ENCODE results near the gene TTC7B.

TTC7B gene

DNA sequence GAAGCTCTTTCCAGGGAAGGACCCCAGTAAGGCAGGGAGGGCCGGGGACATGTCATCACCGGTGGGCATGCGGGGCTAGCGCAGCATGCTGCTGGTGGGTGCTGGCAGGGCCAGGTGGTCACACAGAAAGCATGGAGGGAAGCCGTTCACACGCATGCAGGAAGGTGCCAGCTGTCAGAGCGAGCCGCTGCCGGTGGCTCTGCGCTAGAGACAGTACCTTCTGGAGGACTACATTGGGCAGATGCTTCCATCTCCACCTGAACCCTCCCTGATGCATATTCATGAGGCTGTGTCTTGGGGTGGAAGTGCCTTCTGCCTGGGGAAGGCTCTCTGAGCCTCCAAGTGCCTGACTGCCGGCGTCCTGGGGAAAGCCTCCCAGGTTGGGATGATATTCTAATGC, 215.6 kb downstream of the TTC7B start:
- DNase-seq (ENCODE audit: low read depth, low spot score): no peak

DNA sequence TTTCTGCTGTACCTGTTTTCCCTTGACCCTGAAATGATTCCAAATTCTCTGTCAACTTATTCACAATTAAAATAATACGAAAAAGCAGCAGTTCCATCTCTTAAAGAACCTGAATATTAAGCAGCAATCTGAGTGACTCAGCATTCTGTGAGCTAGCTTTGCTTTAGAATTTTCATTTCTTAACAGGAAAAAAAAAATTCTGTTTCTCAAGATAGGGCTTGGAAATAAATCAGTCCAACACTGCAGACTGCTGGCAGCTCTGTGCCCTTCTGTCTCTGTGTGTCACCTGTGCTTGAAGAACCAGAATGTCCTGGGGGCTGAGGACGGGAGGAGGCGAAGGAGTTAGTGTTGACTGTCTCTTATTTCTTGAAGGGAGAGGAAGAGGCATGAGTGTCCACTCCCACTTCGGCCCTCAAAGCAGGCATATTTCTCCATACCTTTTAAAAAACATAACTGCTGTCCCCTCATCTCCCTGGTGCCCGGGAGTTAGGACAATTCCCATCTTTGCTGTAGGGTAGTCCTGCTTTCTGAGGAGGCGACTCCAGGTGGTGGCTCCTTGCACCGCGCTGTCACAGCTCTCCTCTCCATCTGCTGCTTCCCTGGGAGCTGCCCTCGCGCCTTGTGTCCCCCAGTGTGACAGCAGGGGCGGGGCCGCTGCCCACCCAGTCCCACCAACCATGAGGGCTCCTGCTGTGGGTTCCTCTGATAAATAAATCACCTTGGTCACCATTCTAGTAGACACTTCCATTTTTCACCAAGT, 216.3 kb downstream of the TTC7B start:
- DNase-seq (ENCODE audit: low read depth, low spot score): no peak

DNA sequence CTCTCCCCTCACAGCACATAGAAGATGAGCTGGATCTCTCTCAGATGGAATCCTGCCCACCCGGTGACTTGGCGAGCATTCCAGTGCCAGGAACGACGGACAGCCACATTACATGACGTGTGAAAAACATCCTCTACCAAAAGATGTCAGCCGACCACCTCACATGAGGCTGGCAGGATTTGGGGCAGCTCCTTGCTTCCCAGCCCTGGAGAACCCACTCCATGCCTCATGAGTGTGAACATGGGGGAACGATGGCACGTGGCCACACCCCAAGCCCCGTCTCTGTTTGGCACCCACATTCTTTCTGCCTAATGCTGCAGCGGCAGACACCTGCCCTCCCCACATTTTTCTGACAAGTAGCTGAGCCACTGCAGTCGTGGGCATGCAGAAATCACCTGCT, 216.9 kb downstream of the TTC7B start:
- DNase-seq (ENCODE audit: low read depth, low spot score): no peak

DNA sequence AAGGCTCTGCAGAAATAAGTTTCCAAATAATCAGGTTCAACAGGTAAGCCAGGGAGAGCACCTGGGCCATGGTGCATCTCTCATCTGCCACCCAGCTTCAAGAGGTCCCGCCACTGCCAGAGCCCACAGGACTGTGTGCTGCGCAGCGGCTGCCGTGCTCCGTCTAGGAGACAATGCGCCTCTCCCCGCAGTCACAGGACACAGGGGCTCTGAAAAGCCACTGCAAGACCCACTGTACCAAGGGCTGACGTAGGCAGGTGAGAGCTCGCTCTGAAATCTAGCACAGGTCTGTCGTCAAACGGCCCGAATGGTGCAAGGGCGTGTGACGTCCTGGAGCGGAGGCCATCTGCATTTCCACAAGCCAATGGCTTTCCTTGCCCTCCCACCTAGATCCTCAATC, 218.3 kb downstream of the TTC7B start:
- no peak for DNase-seq (ENCODE audit: low read depth, low spot score)

DNA sequence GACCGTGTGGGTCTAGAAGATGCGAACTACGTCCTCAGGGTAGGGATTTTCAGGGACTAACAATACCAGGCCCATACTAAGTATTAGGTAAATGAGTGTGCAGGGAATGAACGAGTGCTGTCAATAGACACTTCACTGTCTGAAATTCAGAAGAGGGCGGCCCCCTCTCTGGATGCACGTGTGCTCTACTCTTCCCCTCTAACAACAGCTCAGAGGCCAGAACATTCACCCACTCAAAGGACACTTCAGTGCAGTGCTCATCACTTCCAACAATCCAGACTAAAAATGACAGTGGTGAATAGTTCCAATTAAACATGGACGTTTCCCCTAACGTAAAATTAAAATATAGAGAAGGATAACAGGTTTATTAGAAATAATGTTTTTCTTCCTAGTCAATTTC, 219.5 kb downstream of the TTC7B start:
- no peak for DNase-seq (ENCODE audit: low read depth, low spot score)

DNA sequence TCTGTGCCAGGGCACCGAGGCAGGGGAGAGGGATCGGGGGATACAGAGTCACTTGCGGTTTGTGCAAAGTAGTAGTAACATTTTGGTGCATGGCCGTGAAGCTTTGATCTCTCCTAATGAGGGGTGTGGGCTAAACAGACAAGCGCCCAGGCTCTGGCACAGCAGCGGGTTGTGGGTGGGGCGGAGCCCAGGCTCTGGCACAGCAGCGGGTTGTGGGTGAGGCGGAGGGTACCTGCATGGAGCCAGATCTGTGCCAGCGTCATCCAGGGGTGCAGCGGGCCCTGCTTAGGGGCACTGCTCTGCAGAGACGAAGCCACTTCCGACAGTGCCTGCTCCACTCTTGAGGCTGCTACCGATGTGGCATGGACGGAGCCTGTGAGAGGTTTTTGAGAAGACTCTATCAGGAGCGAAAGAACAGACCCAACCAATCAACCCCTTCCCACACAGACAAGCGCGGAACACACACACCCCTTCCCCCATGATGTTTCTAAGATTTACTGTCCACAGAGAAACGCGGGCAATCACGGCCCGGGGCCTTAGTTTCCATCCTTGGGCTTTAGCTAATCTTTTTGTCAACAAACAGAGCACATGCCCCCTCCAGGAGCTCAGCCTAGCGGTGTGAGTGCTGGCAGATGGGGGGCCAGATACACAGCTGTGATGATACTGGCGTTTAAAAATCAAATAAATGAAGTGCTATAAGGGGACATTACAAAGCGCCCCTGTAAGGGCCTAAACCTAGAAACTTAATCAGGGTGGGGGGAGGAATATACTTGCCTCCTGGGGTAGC, 222.8 kb downstream of the TTC7B start:
- no peak for DNase-seq (ENCODE audit: low read depth, low spot score)

DNA sequence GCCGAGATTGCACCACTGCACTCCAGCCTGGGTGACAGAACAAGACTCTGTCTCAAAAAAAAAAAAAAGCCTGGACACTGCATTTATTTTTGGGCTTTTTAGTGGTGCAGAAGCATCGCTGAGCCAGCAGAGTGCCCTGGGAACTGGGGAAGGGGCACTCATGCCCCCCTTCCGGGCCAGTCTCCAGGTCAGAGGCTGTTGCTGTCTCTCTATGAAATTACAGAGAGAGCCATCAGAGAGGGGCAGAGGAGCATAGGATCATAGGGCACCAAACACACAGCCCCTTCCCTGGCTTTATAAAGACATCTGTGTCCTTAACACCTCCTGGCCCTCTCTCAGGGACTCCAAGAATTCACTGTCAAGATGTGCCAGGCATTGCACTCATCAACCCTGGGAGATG, 223.6 kb downstream of the TTC7B start:
- no peak for DNase-seq (ENCODE audit: low read depth, low spot score)

DNA sequence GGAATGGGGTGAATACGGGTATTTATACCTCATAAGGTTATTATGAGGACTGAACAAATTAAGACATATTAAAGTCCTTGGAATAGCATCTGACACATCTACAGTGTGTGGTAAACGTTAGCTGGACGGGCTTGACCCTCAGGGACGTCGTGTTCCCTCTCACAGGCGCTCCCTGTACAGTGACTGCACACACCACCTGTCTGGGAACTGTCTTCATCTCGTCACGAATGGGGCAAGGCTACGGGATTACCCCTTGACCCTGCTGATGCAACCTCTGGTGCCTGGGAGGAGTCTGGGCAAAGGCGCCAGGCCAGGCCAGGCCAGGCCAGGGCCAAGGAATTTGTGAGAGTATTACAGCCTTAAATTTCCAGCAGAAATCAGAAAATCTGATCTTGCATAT, 228.3 kb downstream of the TTC7B start:
- no peak for DNase-seq (ENCODE audit: low read depth, low spot score)

DNA sequence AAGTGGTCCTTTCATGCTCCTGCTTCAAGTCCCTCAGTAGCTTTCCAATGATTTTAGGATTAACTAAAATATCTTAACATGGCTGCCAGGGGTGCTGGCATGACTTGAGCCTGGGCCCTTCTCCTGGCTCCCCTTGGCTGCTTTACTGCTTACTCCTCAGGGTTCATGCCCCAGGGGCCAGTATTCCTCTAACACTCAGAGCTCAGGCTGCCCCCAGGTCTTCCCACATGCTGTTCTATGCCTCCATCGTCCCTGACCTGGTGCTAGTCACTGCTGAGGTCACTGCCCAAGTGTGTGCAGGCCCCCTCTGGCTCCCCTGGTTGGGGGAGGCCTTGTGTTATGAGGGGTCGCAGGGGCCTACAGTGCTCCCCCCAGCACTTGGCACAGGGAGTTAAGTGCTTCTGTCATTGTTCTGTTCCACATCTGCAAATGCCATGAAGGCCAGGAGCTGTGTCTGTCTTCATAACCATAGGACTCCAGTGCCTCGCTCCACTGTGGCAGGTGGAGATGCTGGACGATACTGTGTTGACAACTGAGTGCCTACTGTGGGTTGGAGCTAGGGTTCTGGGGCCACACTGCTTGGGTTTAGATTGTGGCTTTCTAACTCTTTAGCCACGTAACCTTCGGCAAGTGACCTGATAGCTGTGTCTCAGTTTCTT, 228.8 kb downstream of the TTC7B start:
- no peak for DNase-seq (ENCODE audit: low read depth, low spot score)

DNA sequence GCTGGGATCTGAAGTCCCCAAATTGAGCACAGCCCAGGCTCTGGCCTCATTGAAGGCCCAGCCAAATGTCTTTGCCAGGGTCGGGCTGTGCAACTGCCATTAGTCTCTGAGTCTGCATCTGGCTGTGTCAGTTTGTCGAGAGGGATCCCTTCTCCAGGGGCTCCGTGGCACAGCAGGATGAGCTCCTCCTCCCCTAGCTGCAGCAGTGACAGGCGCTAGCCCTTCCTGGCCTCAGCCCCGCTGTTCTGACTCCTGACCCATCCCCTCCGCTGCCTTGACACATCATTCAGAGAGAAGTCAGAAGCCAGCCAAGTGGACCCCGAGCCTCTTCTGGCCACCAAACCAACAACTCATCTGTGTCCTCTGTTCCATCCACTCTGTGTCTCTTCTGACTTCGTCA, 231.1 kb downstream of the TTC7B start:
- DNase-seq (ENCODE audit: low read depth, low spot score): no peak

DNA sequence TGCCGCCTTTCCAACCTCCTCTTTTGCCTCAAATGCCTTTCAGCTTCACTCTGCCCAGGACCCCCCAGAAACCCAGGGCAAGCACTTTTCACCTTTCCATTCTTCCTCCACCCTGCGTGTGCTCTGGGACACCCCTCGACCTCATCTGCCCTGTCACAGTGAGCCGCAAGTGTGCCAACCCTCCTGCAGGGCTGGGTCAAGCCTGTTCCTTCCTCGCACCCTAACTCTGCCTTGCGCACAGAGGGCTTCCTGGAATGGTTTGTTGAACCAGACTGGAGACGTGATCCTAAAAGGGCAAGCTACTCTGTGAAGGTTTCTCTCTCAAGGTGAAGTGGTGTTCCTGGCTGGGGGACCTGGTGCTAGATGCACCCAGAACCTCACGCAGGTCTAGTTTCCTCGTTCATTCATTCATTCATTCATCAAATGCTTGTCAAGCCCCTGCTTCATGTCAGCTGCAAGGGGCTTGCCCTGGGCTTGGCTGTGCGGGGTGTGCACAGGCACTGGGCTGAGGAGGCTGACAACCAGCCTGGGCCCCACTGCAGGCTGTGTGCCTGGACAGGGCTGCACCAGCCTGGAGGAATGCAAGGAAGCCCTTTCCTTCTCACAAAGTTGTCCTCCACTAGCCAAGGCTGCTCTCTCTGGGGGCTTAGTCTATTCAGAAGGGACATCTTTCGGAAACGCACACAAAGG, 232.2 kb downstream of the TTC7B start:
- DNase-seq (ENCODE audit: low read depth, low spot score): no peak

DNA sequence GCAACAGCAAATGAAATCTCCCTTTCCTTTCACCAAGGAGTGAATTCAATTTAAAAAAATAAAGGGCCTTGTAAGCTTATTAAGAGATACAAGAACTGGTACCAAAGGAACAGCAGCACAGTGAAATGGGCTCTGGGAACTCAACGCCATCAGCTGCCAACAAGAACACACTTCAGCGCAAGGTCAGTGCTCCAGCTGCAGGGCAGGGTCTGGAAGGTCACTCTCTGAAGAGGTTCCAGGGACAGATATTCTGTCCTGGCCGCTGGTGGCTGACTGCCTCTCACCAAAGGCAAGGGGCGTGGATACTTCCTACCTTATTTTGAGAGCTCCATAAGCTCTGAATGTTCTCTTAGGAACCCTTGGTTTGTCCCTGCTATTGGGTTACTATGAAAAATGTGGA, 232.8 kb downstream of the TTC7B start:
- DNase-seq (ENCODE audit: low read depth, low spot score): no peak

DNA sequence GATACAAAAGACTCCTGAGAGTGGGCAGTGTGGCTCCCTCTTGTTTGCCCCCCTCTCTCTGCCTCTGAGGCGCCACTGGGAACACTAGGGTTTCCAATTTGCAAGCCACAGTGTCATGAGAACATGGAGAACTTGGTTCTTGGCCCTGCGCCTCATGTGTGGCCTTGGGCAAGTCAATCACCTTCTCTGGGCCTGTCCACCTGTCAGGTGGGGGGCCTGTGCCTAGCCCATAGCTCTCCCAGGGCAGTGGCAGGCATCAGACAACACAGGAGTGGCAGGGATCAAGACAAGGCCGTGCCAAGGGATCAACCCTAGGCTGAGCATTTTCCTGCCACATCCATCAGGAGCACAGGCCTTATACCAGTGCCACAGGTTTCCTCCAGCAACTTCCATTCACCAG, 234.1 kb downstream of the TTC7B start:
- no peak for DNase-seq (ENCODE audit: low read depth, low spot score)

DNA sequence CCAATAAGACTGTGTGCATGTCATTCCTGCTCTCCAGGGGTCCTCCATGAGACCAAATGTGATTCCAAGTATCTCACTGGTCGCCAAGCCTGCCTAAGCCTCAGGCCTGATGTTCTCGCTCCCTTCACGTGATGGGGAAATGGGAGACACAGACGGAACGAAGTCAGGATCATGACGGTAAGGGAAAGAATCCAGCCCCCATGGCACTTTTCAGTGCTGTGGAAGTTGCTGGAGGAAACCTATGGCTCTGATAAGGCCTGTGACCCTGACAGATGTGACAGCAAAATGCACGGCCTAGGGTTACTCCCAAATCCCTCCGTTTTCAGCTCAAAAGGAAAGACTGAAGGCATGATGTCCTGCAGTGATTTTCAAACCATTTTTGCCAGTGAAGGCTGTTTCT, 234.5 kb downstream of the TTC7B start:
- no peak for DNase-seq (ENCODE audit: low read depth, low spot score)

DNA sequence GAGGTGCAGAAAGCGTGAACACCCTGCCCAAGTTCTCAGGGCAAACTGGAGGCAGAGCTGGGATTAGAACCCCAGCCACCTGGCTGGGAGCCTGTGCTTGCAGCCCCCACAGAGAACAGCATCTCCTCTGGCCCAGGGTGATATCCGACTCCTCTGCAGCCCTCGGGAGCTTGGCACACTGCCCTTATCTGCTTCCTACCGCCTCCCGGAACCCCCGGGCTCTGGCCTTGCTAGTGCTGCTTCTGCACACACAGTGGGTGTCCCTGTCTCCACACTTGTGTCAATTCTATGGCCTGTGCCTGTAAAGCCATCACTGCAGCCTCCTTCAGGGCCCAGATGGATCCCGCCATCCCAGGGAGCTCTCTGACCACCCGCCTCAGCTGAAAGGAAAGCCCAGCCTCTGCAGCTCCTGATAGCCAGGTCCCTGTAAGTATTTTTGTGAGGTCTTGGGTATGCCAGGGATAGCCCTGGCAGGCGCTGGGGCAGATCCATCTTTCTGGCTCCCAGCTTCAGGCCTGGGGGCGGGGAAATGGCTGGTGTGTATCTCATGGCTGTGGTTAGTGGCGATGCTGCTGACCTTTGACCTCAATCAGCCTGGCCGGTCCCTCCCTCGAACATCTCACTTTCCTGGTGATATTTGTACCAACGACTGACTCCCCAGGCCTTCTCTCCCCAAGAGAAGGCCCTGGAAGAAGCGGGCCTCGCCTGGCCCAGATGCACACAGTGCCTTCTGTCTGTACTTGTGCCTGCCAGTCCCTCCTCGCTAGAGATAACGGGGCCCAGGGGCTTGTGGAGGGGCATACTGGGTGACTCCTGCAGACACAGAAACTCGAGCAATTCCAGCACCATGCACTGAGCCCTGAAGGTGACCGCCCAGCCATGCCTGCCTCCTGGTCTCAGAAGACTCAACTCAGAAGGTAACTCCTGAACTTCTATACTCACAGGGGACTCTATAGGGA, 235.6 kb downstream of the TTC7B start:
- peak; percentile 41 for DNase-seq (ENCODE audit: low read depth, low spot score)

DNA sequence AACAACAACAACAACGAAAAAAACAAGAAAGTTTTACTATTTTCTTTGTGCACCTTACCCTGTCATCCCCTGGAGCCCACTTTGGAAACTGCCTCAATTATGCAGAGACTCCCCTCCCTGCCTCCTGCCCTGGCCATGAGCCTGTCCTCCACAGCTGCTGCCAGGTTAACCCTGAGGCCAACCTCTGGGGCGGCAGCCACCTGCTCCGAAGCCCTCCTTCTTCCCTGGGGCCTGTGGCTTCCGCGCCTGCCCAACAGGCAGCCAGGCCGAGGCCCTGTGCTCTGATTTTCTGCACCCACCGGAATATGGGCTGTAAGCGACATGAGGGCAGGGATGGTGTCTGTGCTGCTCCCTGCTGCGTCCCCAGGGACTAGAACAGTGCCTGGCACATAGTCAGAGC, 236.4 kb downstream of the TTC7B start:
- no peak for DNase-seq (ENCODE audit: low read depth, low spot score)

DNA sequence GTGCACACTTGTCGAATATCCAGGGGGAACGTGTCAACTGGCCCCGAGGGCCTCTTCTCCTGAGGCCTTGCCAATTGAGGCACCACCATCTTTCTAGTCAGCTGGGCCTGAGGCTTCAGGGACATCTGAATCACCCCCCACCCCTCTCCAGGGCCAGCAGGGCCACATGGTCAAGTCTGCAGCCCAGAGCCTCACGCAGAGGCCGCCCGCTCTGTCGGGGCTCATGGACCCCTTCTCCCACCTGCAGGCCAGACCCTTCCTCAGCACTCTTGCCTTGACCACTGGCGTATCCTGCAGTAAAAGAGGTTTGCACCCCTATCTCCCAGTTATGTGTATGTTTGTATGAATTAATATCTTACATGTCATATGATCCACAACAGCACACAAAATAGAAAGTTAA, 237.1 kb downstream of the TTC7B start:
- DNase-seq (ENCODE audit: low read depth, low spot score): no peak

DNA sequence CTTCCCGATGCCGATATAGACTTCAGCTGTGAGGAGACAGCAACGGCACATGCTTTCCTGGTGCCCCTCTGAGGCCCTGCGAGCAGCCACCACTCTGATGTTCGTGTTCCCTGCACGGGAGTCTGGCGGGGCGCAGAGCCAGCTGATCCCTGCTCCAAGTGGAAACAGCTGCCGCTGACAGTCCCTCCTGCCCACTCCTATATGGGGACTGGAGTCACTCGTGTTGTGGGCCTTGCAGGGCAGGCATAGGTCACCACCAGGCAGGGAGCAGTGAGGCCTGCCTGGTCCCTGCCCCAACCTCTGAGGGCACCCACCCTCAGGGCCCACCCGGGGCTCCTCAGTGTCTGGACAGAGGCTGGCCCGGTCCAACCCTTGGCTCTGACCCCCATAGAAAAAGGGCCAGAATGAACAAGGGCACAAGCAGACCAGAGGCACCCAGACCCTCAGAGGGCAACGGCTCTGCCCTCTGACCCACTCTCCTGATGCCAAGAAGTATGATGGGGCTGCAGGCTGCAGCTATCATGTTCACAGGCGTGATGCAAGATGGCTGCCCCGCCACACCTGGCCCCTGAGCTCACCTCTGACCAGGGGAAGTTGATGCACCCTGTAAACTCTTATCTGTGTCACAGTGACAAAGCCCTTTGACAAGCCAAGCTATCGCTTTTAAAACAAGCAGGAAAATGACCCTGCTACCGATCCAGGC, 237.8 kb downstream of the TTC7B start:
- no peak for DNase-seq (ENCODE audit: low read depth, low spot score)

DNA sequence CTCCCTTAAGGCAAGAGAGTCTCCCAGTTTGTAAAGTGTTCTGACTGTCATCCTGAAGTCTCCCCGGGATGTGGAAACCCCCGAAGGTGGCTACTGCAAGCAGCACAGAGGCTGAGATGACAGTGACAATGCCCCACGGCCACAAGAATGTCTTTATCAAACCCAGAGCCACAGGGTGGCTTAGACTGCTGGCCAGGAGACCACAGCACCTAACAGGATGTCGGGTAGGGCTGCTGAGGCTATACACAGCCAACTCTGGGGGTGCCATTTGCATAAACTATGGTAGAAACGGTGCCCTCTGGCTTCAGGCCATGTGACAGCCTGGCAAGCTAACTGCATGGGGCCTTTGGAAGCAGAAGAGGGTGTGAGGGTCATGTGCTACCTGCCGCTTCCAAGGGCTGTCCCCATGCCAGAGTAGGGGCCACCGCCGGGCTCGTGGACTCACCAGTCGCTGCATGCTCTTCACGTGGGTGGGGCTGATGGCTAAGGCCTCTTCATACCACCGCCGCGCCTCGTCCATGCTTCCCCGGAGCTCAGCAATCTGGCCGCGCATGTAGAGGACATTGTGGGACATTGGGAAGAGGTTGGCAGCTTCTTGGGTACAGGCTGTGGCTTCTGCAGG, 238.5 kb downstream of the TTC7B start:
- no peak for DNase-seq (ENCODE audit: low read depth, low spot score)

All from brain pericyte (primary cell).